NCI-H748 (cell line): ENCODE data around the gene AKIRIN1.
"Not testable (repeated sequence)": the region's sequence is repeated elsewhere in the genome, so short reads cannot be mapped to it uniquely, and the experiment has no call there.

ENCODE experiments used
- DNase-seq: peaks from one replicate; lab custom pipeline; 2025; ENCODE audit not compliant: unreplicated experiment; lab: John Stamatoyannopoulos, UW

AKIRIN1 gene

GRCh38 chr1:39044762-39045161 is 53.7 kb downstream of the AKIRIN1 start:
- DNase-seq: no peak

GRCh38 chr1:39045231-39045630 is 54.2 kb downstream of the AKIRIN1 start:
- DNase-seq: no peak

- no peak for DNase-seq
Measured at GRCh38 chr1:39046613-39047210, 55.6 kb downstream of the AKIRIN1 start.

GRCh38 chr1:39047374-39048229 is 56.5 kb downstream of the AKIRIN1 start:
- no peak for DNase-seq

GRCh38 chr1:39048745-39049370 is 57.8 kb downstream of the AKIRIN1 start:
- no peak for DNase-seq

- no peak for DNase-seq
Measured at GRCh38 chr1:39050001-39050400, 58.9 kb downstream of the AKIRIN1 start.

GRCh38 chr1:39051193-39051850 is 60.2 kb downstream of the AKIRIN1 start:
- DNase-seq: not testable (repeated sequence)

- no peak for DNase-seq
Measured at GRCh38 chr1:39051956-39052355, 60.9 kb downstream of the AKIRIN1 start.

GRCh38 chr1:39055213-39055710 is 64.2 kb downstream of the AKIRIN1 start:
- not testable (repeated sequence) for DNase-seq
